Caki2 (cell line): ENCODE data around the gene C11orf21. TPM values are rescaled to one million over a fixed set of nuclear protein-coding genes. Genes with fewer than 3 reads are reported as not detected.

Experiments
- DNase-seq: peaks from one replicate; pipeline ENCODE4 v3.0.0-alpha.2; 2015; ENCODE audit warnings: low read depth
- in situ Hi-C: cut with HindIII; loops from 2 replicates; pipeline ENCODE4 v1.10.0; 2016; ENCODE audit warnings: low sequenced_read_pairs, low pct_unique_long_range_greater_than_20kb, mixed read lengths
- total RNA-seq: library from RNA; depleted of rRNA; stranded (reverse); fragments of >200 nt; shearing (Covaris generic); gene quantifications from 2 replicates; pipeline ENCODE4 v1.2.3, GENCODE V29; 2014; ENCODE audit warnings: low replicate concordance

C11orf21 gene
- total RNA-seq, 1 experiment from 2014 or later, result 0.68 TPM

GRCh38 chr11:2311353-2312133, 9.8 kb upstream of the C11orf21 start:
- in situ Hi-C loops, result no loop called here

GRCh38 chr11:2310786-2311352, 9.2 kb upstream of the C11orf21 start:
- in situ Hi-C loops, result no loop called here
- no peak for DNase-seq

More at GRCh38 chr11:2311353-2312133, 9.8 kb upstream of the C11orf21 start:
- no peak for DNase-seq

- DNase-seq, result no peak
- in situ Hi-C loops, result no loop called here
These were observed 8.5 kb upstream of the C11orf21 start for GRCh38 chr11:2310073-2310785.

- DNase-seq, result no peak
- in situ Hi-C loops, result no loop called here
These were observed 7.7 kb upstream of the C11orf21 start for GRCh38 chr11:2309251-2310072.

GRCh38 chr11:2308713-2309112, 7.0 kb upstream of the C11orf21 start:
- no peak for DNase-seq
- in situ Hi-C loops, result no loop called here

GRCh38 chr11:2307501-2308331, 6.0 kb upstream of the C11orf21 start:
- no peak for DNase-seq
- in situ Hi-C loops, result no loop called here

- in situ Hi-C loops, result no loop called here
These were observed 5.3 kb upstream of the C11orf21 start for GRCh38 chr11:2306877-2307500.

GRCh38 chr11:2306452-2306823, 4.7 kb upstream of the C11orf21 start:
- DNase-seq, result peak; percentile 11
- in situ Hi-C loops, result no loop called here

More at GRCh38 chr11:2306877-2307500, 5.3 kb upstream of the C11orf21 start:
- no peak for DNase-seq

GRCh38 chr11:2305788-2306451, 4.2 kb upstream of the C11orf21 start:
- in situ Hi-C loops, result no loop called here
- DNase-seq, result no peak

- in situ Hi-C loops, result no loop called here
These were observed 3.5 kb upstream of the C11orf21 start for GRCh38 chr11:2305140-2305778.

GRCh38 chr11:2304506-2305139, 2.9 kb upstream of the C11orf21 start:
- in situ Hi-C loops, result no loop called here
- DNase-seq, result no peak

More at GRCh38 chr11:2305140-2305778, 3.5 kb upstream of the C11orf21 start:
- peak; percentile 40 for DNase-seq

GRCh38 chr11:2303627-2304505, 2.1 kb upstream of the C11orf21 start:
- no peak for DNase-seq
- in situ Hi-C loops, result no loop called here

- DNase-seq, result no peak
- in situ Hi-C loops, result no loop called here
These were observed 1.3 kb upstream of the C11orf21 start for GRCh38 chr11:2302896-2303626.

GRCh38 chr11:2302306-2302895, 683 bp upstream of the C11orf21 start:
- in situ Hi-C loops, result no loop called here
- no peak for DNase-seq
